HepG2 (cell line): ENCODE data around the gene PEMT. TPM values are rescaled to one million over a fixed set of nuclear protein-coding genes. Genes with fewer than 3 reads are reported as not detected.
A peak's percentile ranks its signal among the peaks of the same experiment; 100 is the strongest.

Source experiments
- AHDC1 ChIP-seq: sonication (generic); formaldehyde crosslinking; IDR thresholded peaks from 2 replicates; pipeline ENCODE4 v1.5.1; 2020; ENCODE audit warnings: mild to moderate bottlenecking, missing genetic modification reagents, borderline replicate concordance
- CAMTA2 ChIP-seq: sonication (generic); formaldehyde crosslinking; IDR thresholded peaks from 2 replicates; pipeline ENCODE4 v1.4.0; 2020; ENCODE audit warnings: mild to moderate bottlenecking, missing genetic modification reagents, borderline replicate concordance
- FOXJ3 ChIP-seq: sonication (generic); formaldehyde crosslinking; IDR thresholded peaks from 2 replicates; pipeline ENCODE4 v1.4.0; 2020; ENCODE audit warnings: missing genetic modification reagents, mild to moderate bottlenecking, borderline replicate concordance
- HMGXB3 ChIP-seq: sonication (generic); formaldehyde crosslinking; IDR thresholded peaks from 2 replicates; pipeline ENCODE4 v1.4.0; 2020; ENCODE audit warnings: missing genetic modification reagents, borderline replicate concordance
- HOXA7 ChIP-seq: sonication (generic); formaldehyde crosslinking; IDR thresholded peaks from 2 replicates; pipeline ENCODE4 v1.8.1; 2022; ENCODE audit warnings: mild to moderate bottlenecking, missing genetic modification reagents, moderate library complexity
- NR1H2 ChIP-seq: sonication (generic); formaldehyde crosslinking; IDR thresholded peaks from 2 replicates; pipeline ENCODE4 v1.8.1; 2022; ENCODE audit warnings: low read depth, missing genetic modification reagents, borderline replicate concordance
- SRSF1 ChIP-seq: fragments of 200-400 bp; formaldehyde crosslinking; optimal IDR thresholded peaks from 2 replicates; pipeline ENCODE3; 2017; ENCODE audit warnings: mild to moderate bottlenecking, low read depth, low read length, moderate library complexity
- THAP8 ChIP-seq: sonication (generic); formaldehyde crosslinking; IDR thresholded peaks from 2 replicates; pipeline ENCODE4 v1.5.1; 2020; ENCODE audit warnings: missing genetic modification reagents, mild to moderate bottlenecking, borderline replicate concordance
- YEATS4 ChIP-seq: sonication (generic); formaldehyde crosslinking; IDR thresholded peaks from 2 replicates; pipeline ENCODE4 v1.4.0; 2020; ENCODE audit warnings: missing genetic modification reagents, borderline replicate concordance
- ZFP82 ChIP-seq: sonication (generic); formaldehyde crosslinking; IDR thresholded peaks from 2 replicates; pipeline ENCODE4 v1.5.1; 2020; ENCODE audit warnings: mild to moderate bottlenecking, missing genetic modification reagents, borderline replicate concordance
- ZNF256 ChIP-seq: sonication (generic); formaldehyde crosslinking; conservative IDR thresholded peaks from 2 replicates; pipeline ENCODE4 v1.4.0; 2020; ENCODE audit warnings: missing genetic modification reagents
- ZNF484 ChIP-seq: sonication (generic); formaldehyde crosslinking; IDR thresholded peaks from 2 replicates; pipeline ENCODE4 v1.5.1; 2020; ENCODE audit warnings: mild to moderate bottlenecking, low read depth, missing genetic modification reagents, borderline replicate concordance
- ZNF530 ChIP-seq: sonication (generic); formaldehyde crosslinking; IDR thresholded peaks from 2 replicates; pipeline ENCODE4 v1.5.0; 2020; ENCODE audit warnings: low read depth, mild to moderate bottlenecking, missing genetic modification reagents
- ZNF567 ChIP-seq: sonication (generic); formaldehyde crosslinking; IDR thresholded peaks from 2 replicates; pipeline ENCODE4 v1.8.1; 2023; ENCODE audit warnings: mild to moderate bottlenecking, missing genetic modification reagents, borderline replicate concordance
- ZNF652 ChIP-seq: IDR thresholded peaks from 2 replicates; pipeline ENCODE4 v1.6.1; 2016; ENCODE audit warnings: low read depth, borderline replicate concordance
- ZSCAN21 ChIP-seq: sonication (generic); formaldehyde crosslinking; IDR thresholded peaks from 2 replicates; pipeline ENCODE4 v1.8.0; 2022; ENCODE audit warnings: mild to moderate bottlenecking, missing genetic modification reagents, moderate library complexity, borderline replicate concordance
- ZSCAN25 ChIP-seq: sonication (generic); formaldehyde crosslinking; IDR thresholded peaks from 2 replicates; pipeline ENCODE4 v1.8.0; 2022; ENCODE audit warnings: mild to moderate bottlenecking, missing genetic modification reagents
- polyA plus RNA-seq, 8 experiments: library from polyadenylated mRNA; depleted of rRNA in 3 of 8; stranded (reverse) in 7 of 8; unstranded in 1 of 8; fragments of >200 nt; fragmentation: Illumina TruSeq in 4 of 8; extraction: Trizol in 4 of 8; gene quantifications; 2 replicates each; pipeline versions ENCODE4 v1.2.1 to v1.2.3, GENCODE V29; 2011 to 2016; ENCODE audit warnings: low read depth in 4 of 8, missing spikeins in 1 of 8, mixed read lengths in 1 of 8; ENCODE audit not compliant: insufficient read depth in 1 of 8
- total RNA-seq, 5 experiments: library from RNA; depleted of rRNA; stranded (reverse); fragments of >200 nt; fragmentation: Illumina TruSeq; extraction: Trizol; gene quantifications; 2 replicates each; pipeline ENCODE4 v1.2.3, GENCODE V29; 2016; ENCODE audit warnings: low read depth in 1 of 5

Gene PEMT
- total and polyA plus RNA-seq, 2 of the 13 experiments (the other 11 are each of a cell fraction or from before 2014, with no cell fraction given) = 31.7 to 43.6 TPM

- TF ChIP-seq AHDC1 = peak; percentile 25; the same call in 1 of the 2 replicates
- no peak for TF ChIP-seq NR1H2 (CRISPR knock-in tag)
- TF ChIP-seq SRSF1 = no peak
- TF ChIP-seq ZFP82 = no peak; the same call in 1 of the 2 replicates
- TF ChIP-seq HMGXB3 = peak; percentile 46
- no peak for TF ChIP-seq ZNF484 (CRISPR knock-in tag)
- TF ChIP-seq CAMTA2 (CRISPR knock-in tag) = peak; percentile 57; the same call in 1 of the 2 replicates
- 0 out of 2 replicates have a peak, but pooled peaks have one; percentile 39 for TF ChIP-seq THAP8 (CRISPR knock-in tag)
- no peak for TF ChIP-seq ZSCAN21 (CRISPR knock-in tag)
- TF ChIP-seq FOXJ3 (CRISPR knock-in tag) = peak; percentile 56
- no peak; the same call in 1 of the 2 replicates for TF ChIP-seq ZNF567 (CRISPR knock-in tag)
- no peak for TF ChIP-seq HOXA7 (CRISPR knock-in tag)
- TF ChIP-seq ZSCAN25 (CRISPR knock-in tag) = no peak
- peak; percentile 92 for TF ChIP-seq YEATS4
- 0 out of 2 replicates have a peak, but pooled peaks have one; percentile 32 for TF ChIP-seq ZNF256 (CRISPR knock-in tag)
- TF ChIP-seq ZNF530 (CRISPR knock-in tag) = no peak
- TF ChIP-seq ZNF652 (CRISPR knock-in tag) = no peak
Measured at GRCh38 chr17:17591355-17592298, at the start of gene PEMT (continued).
